ENCODE results near the gene DUSP12. TPM values are rescaled to one million over a fixed set of nuclear protein-coding genes. Genes with fewer than 3 reads are reported as not detected.

DUSP12 gene
- total and polyA plus RNA-seq, 8 donors: 13.6 to 53.0 (median 41.7) TPM

- intact Hi-C loops (cut with DNase I): no loop called here
- H3K27ac ChIP-seq: no peak overlapping the region
- H3K9me3 ChIP-seq: no peaks in the 10 kb centered on the region
- DNase-seq (no peak), ATAC-seq (no peak)
- peaks cover 0 to 4% of the 10 kb centered on the region in 2 donors for H3K4me1 ChIP-seq
- TF ChIP-seq, protein P1, sequence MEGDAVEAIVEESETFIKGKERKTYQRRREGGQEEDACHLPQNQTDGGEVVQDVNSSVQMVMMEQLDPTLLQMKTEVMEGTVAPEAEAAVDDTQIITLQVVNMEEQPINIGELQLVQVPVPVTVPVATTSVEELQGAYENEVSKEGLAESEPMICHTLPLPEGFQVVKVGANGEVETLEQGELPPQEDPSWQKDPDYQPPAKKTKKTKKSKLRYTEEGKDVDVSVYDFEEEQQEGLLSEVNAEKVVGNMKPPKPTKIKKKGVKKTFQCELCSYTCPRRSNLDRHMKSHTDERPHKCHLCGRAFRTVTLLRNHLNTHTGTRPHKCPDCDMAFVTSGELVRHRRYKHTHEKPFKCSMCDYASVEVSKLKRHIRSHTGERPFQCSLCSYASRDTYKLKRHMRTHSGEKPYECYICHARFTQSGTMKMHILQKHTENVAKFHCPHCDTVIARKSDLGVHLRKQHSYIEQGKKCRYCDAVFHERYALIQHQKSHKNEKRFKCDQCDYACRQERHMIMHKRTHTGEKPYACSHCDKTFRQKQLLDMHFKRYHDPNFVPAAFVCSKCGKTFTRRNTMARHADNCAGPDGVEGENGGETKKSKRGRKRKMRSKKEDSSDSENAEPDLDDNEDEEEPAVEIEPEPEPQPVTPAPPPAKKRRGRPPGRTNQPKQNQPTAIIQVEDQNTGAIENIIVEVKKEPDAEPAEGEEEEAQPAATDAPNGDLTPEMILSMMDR (IDR thresholded peaks at IDR 0.05): no peak
- H3K36me3 ChIP-seq: peaks cover 0 to 53% of the 10 kb centered on the region in 2 donors
- no peaks in the 10 kb centered on the region for H3K27me3 ChIP-seq
- no peak overlapping the region for H3K4me3 ChIP-seq
Observed at GRCh38 chr1:161781995-161782394, 32.4 kb downstream of the DUSP12 start.

DNA sequence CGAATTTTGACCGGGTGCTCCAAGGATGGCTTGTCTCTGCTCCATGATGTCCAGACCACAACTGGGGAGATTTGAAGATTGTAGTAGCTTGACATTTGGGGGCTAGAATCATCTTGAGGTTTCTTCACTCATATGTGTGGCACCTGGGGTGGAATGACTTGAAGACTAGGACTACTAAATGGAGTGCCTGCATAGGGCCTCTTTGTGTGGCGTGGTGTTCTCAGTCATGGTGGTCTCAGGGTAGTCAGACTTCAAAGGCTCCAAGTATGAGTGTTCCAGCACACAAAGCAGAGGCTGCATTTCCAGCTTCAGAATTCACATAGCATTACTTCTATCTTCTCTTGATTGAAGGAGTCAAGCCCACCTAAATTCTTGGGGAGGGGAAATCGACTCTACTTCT lies 33.3 kb downstream of the DUSP12 start:
- Histone ChIP-seq H3K9me3 (no peaks in the 10 kb centered on the region), H3K4me3 (no peak overlapping the region), H3K4me1 (peaks cover 0 to 4% of the 10 kb centered on the region in 2 donors), H3K27me3 (no peaks in the 10 kb centered on the region), H3K27ac (no peak overlapping the region), H3K36me3 (peaks cover 0 to 62% of the 10 kb centered on the region in 2 donors)
- DNase-seq: no peak
- TF ChIP-seq, protein P1 (IDR thresholded peaks at IDR 0.05): no peak
- ATAC-seq: no peak
- intact Hi-C loops (cut with DNase I): no loop called here

DNA sequence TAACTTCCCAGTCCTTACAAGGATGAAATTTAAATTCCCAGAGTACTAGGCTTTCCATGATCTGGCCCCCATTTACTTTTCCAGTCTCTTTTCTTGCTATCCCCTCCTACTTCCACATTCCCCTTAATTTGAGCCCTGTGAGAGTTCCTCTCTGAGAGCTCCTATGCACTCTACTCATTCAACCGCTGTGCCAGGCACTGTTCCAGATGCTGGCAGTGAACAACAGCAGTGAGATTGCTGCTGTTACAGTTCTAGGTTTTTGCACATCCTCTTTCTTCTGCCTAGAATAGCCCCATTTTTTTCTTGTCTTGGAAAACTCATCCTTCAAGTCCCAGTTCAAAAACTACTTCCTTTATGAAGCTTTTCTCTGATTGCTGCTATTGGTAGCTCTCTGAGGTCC lies 35.4 kb downstream of the DUSP12 start:
- TF ChIP-seq, protein P1 (IDR thresholded peaks at IDR 0.05): no peak
- Histone ChIP-seq H3K36me3 (peaks cover 0 to 65% of the 10 kb centered on the region in 2 donors), H3K27ac (no peak overlapping the region), H3K4me1 (peaks cover 0 to 4% of the 10 kb centered on the region in 2 donors), H3K9me3 (no peaks in the 10 kb centered on the region), H3K27me3 (no peaks in the 10 kb centered on the region), H3K4me3 (no peak overlapping the region)
- ATAC-seq: no peak
- DNase-seq: no peak
- intact Hi-C loops (cut with DNase I): no loop called here

DNA sequence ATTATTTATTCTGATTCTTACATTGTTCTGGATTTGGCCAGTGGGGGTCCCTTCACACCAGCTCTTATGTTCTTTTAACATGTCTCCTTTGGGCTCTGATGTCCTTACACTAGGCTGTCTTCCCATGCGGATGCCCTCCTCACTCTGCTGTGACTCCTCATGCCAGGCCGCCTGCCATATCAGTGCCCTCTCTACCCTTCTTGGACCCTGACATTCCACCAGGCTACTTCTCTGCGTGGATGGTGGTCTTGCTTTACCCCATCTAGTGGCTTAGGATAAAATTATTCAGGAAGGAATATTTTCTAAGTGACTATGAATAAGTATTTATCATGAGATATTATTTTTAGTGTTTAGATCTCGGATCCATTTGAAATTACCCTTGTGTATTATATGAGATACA lies 37.8 kb downstream of the DUSP12 start:
- H3K27me3 ChIP-seq: no peaks in the 10 kb centered on the region
- H3K4me3 ChIP-seq: no peak overlapping the region
- no peaks in the 10 kb centered on the region for H3K9me3 ChIP-seq
- H3K4me1 ChIP-seq: no peaks in the 10 kb centered on the region
- TF ChIP-seq, protein P1 (IDR thresholded peaks at IDR 0.05): no peak
- H3K36me3 ChIP-seq: peaks cover 0 to 67% of the 10 kb centered on the region in 2 donors
- DNase-seq (no peak), ATAC-seq (no peak)
- H3K27ac ChIP-seq: no peak overlapping the region
- intact Hi-C loops (cut with DNase I): no loop called here

DNA sequence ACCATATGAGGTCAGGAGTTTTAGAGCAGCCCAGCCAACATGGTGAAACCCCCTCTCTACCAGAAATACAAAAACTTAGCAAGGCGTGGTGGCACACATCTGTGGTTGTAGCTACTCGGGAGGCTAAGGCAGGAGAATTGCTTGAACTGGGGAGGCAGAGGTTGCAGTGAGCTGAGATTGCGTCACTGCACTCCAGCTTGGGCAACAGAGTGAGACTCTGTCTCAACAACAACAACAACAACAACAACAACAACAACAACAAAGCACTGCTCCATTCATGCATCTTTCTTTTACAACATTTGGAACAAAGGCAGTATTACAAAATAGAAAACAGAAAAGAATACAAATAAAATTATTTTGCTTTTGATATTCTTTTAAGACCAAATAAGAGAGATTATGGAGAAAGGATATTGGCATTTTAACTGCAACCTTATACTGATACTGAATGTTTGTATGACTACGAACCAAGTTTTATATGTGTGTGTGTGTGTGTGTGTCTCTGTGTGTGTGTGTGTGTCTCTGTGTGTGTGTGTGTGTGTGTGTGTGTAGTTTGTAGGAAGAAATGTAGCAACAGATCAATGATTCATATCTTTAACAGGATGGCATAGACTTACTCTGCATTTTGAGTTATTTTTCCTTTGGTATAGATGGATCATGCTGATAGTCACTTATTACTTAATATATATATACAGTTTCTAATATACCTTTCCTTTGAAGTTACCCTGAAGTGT lies 41.2 kb downstream of the DUSP12 start:
- DNase-seq: peak in 1 of 4 donors; percentile 24
- no peak for ATAC-seq
- Histone ChIP-seq H3K27ac (no peak overlapping the region), H3K4me3 (no peak overlapping the region), H3K27me3 (no peaks in the 10 kb centered on the region), H3K36me3 (peaks cover 0 to 69% of the 10 kb centered on the region in 2 donors), H3K4me1 (no peaks in the 10 kb centered on the region), H3K9me3 (no peaks in the 10 kb centered on the region)
- intact Hi-C loops (cut with DNase I): loop anchor here in 1 of 2 donors (5.0 kb wide), 1 partner anchor 247 kb away; no protein-coding TSS in a partner anchor
- TF ChIP-seq, protein P1 (IDR thresholded peaks at IDR 0.05): no peak

All from left lung (tissue), 10 donors.